ENCODE data around the gene ACYP2.

GRCh38 chr2:54176577-54176976, 61.2 kb downstream of the ACYP2 start:
- TF ChIP-seq CTCF (IDR thresholded peaks at IDR 0.05) (peak; percentile 11 to 58 (median 30)), POLR2A (IDR thresholded peaks at IDR 0.05) (no peak)
